A673 (cell line): ENCODE data around the gene MSRB1.

Experiments used
- EZH2 ChIP-seq: fragments of 200-600 bp; sonication (generic); IDR thresholded peaks from 2 replicates; pipeline ENCODE4 v1.6.1; 2017; ENCODE audit warnings: borderline replicate concordance, low read depth, mild to moderate bottlenecking, mixed read lengths, antibody characterized with exemption, low read length; ENCODE audit not compliant: poor library complexity, severe bottlenecking
- TF ChIP-seq, protein P1 (sequence below): fragments of 300-800, 200-600 bp; sonication (generic); conservative IDR thresholded peaks from 2 replicates; pipeline ENCODE4 v1.5.1; 2017; ENCODE audit warnings: low read depth, mild to moderate bottlenecking, antibody characterized with exemption, low read length, moderate library complexity, mixed read lengths

DNA sequence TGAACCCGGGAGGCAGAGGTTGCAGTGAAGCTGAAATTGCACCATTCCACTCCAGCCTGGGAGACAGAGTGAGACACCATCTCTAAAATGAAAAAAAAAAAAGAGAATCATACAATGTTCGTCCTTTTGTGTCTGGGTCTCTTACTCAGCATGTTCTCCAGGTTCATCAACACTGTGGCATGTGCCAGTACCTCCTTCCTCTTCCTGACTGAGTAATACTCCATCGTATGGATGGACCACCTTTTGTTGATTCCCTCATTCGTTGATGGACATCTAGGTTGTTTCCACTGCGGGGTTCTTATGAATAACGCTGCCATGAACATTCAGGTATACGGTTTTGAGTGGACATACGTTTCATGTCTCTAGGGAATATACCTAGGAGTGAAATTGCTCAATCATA lies 20.6 kb downstream of the MSRB1 start:
- TF ChIP-seq, protein P1, sequence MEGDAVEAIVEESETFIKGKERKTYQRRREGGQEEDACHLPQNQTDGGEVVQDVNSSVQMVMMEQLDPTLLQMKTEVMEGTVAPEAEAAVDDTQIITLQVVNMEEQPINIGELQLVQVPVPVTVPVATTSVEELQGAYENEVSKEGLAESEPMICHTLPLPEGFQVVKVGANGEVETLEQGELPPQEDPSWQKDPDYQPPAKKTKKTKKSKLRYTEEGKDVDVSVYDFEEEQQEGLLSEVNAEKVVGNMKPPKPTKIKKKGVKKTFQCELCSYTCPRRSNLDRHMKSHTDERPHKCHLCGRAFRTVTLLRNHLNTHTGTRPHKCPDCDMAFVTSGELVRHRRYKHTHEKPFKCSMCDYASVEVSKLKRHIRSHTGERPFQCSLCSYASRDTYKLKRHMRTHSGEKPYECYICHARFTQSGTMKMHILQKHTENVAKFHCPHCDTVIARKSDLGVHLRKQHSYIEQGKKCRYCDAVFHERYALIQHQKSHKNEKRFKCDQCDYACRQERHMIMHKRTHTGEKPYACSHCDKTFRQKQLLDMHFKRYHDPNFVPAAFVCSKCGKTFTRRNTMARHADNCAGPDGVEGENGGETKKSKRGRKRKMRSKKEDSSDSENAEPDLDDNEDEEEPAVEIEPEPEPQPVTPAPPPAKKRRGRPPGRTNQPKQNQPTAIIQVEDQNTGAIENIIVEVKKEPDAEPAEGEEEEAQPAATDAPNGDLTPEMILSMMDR: no peak
- no peak for TF ChIP-seq EZH2
